HG03442 (cell line): Measurements from ENCODE around the gene TAMM41.
"Not testable (repeated sequence)": the region's sequence is repeated elsewhere in the genome, so short reads cannot be mapped to it uniquely, and the experiment has no call there.

Source experiments
- ATAC-seq: cut with Tn5 transposase; IDR thresholded peaks from one replicate; pipeline ENCODE4 v1.9.1; 2021; ENCODE audit warnings: mild to moderate bottlenecking, moderate library complexity; ENCODE audit not compliant: unreplicated experiment

TAMM41 gene

DNA sequence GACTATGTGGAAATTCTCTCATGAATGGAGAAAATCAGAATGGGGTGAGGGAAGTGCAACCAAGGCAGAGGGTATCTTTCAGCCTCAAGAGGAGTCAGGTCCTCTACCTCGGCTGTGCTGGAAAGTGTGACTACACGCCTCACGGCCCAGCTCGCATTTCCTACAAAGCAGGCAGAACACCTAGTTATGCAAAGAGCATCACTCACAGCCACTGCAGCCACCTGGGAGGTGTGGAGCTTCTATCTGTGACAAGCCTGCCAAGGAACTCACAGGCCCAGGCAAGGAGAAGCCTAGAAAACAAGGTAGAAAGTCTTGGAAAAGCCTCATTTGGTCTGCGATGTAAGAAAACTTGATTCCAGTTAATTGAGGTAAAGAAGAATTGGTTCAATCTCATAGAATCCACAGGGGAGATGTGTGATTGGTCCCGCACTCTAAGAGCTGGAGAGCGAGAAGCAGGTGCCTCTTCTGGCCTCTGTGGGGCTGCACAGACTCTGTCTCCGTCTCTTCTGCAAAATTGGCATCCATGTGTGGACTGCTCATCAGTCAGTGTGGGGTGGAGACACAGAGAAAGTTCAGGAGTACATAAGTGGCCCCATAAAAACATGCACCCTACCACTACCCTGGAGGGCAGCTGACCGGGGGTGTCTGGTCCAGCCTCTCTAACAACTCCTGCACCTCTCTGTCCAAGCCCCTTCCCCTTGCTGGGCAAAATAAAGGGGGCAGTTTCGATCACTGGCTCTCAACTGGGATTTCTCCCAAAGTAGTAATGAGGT is 76.8 kb downstream of the TAMM41 start:
- ATAC-seq = peak; percentile 20

DNA sequence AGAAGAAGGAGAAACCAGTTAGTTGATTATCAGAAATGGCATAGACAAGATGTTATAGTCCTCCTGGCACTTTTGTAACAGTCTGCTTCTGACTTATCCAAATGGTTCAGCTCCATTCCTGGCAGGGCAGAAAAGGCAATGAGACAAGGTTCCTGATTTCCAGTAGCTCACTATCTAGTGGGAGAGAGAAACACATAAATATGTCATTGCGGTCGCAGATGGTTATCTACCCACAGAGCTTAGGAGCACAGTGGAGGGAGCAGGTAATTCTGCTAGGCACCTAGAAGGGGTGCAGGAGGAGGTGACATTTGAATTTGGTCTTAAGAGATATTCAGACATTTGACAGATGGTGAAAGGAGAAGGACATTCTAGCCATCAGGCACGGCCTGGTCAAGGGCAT is 78.1 kb downstream of the TAMM41 start:
- ATAC-seq = no peak

DNA sequence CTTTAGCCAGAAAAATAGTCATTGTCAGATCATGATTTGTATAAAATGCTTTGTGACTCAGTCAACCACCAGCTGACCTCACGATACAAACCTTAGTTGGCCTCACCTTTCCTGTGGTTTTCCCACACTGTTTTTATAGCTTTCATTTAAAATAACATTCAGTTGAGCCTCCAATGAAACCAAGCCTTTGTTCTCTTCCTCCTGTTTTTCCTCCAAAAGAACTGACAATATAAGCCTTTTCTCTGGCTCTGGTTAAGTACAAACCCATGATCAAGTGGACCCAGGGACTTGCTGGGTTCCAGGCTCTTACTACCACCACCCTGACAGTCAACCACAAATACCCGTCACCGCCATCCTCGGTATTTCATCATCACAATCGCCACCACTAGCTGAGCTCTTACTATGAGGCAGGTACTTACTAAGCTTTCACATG is 81.7 kb downstream of the TAMM41 start:
- no peak for ATAC-seq

DNA sequence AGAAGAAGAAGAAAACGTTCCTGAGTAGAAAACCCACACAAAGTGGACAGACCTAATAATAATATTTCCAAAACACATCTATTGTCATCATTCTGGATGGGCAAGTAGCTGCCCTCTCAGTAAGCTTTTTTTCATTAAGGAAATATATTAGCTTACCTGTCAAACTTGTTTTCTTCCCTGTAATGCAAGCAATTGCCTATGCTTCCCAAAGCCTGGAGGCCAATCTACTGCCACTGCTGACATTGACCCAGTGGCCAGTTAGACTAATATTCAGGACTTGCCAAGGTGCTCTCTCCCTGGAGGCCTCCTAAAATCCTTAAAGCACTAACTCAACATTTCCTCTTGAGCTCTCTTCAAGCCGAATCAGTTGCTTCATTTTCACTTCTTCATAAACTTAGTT is 86.7 kb downstream of the TAMM41 start:
- no peak for ATAC-seq

DNA sequence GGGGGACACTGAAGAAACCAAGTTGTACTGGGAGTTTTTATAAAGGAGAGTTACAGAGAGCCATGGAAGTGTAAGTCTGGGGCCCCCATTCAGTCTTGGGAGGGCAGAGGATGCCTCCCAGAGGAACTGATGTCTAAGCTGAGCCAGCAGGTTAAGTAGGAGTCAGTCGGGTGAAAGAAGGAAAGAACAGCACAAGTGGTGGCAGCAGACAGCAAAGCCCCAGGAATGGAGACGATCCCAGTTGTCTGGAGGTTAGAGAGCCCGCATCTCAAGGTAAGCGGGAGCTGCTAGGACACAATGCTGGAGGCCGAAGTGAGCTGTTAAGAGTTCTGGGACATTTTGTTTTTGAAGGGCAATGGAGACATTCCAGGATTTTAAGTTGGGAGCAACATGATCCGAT is 88.8 kb downstream of the TAMM41 start:
- ATAC-seq = no peak

DNA sequence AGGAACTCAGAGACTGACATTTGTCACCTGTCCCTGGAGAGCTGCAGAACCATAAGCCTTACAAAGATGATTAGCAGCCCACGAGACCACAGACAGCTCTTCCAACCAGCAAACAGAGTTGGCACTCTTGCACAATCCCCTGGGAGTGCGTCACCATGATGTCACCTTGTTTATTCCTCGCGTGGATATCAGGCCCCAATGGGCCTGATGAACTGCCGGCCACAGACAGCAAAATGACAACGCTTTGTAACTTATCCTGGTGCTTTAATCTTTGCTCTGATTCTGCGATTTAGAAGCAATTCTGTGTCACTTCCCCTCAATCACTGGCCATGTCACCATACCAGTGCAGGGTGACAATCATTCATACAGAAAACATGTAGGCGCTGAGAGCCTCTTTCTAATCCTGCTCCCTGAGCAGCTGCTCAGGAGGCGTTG is 89.2 kb downstream of the TAMM41 start:
- ATAC-seq = no peak

DNA sequence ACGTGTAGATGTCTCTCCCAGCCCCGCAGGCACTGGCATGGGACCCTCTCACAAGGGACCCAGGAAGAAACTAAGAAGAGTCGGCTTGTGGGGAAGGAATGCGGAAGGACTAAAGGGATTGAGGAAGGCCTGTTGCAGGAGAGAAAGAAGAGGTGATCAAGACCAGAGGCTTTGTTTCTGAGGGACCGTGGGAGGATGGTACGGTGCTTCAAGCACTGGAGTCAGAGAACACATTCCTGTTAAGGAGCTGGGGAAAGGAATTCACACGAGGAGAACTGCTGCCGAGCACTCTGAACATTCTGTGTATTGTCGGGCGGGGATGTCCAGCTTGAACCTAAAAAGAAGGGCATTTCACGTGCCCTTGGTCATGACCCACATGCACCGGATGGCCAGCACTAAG is 91.4 kb downstream of the TAMM41 start:
- no peak for ATAC-seq

DNA sequence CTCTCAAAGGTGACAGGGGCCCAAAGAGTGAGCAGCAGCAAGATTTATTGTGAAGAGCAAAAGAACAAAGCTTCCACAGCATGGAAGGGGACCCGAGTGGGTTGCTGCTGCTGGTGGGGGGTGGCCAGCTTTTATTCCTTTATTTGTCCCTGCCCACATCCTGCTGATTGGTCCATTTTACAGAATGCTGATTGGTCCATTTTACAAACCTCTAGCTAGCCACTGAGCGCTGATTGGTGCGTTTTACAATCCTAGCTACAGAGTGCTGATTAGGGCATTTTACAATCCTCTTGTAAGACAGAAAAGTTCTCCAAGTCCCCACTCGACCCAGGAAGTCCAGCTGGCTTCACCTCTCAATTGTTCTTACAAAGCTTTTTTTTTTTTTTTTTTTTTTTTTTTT is 94.4 kb downstream of the TAMM41 start:
- not testable (repeated sequence) for ATAC-seq

DNA sequence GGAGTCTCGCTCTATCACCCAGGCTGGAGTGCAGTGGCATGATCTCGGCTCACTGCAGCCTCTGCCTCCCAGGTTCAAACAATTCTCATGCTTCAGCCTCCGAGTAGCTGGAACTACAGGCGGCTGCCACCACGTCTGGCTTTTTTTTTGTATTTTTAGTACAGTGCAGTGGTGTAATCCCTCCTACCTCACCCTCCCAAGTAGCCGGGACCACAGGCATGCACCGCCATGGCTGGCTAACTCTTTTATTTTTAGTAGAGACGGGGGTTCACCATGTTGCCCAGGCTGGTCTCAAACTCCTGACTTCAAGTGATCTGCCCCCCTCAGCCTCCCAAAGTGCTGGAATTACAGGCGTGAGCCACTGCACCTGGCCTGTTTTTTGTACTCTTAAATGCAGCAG is 98.4 kb downstream of the TAMM41 start:
- not testable (repeated sequence) for ATAC-seq
